H1 (cell line): ENCODE measurements around the gene ANKRD11. TPM values are rescaled to one million over a fixed set of nuclear protein-coding genes. Genes with fewer than 3 reads are reported as not detected.

Source experiments
- CTCF ChIA-PET: fragments of 300-600 bp; sonication (Branson Sonifier 250); formaldehyde crosslinking; loops from one replicate; lab custom pipeline; 2021; ENCODE audit not compliant: partially characterized antibody; lab: Charles Lee
- POLR2A ChIA-PET: fragments of 300-600 bp; sonication (Branson Sonifier 250); formaldehyde crosslinking; loops from one replicate; lab custom pipeline; 2021; ENCODE audit warnings: inconsistent platforms; ENCODE audit not compliant: partially characterized antibody; lab: Charles Lee
- DNase-seq, 2 experiments: peaks; one replicate each; pipeline versions ENCODE4 v3.0.0 to v3.0.0-alpha.2; 2010 to 2022; ENCODE audit warnings: low spot score in 2 of 2, low read depth in 1 of 2, mixed read lengths in 1 of 2
- FAIRE-seq: peaks from 2 replicates; lab custom pipeline; 2011; peaks lifted over from hg19 to GRCh38; lab: Jason Lieb, UNC
- H2AFZ ChIP-seq: 2 replicates; pipeline ENCODE4 v1.8.1; 2012; ENCODE audit warnings: low read length, inconsistent platforms
- H2AK5ac ChIP-seq: 2 replicates; pipeline ENCODE4 v1.6.1; 2013; ENCODE audit warnings: low read depth, low read length
- H2BK120ac ChIP-seq: replicated peaks from 2 replicates; pipeline ENCODE3; 2013; ENCODE audit warnings: low read depth, low read length, inconsistent platforms
- H2BK12ac ChIP-seq: 2 replicates; pipeline ENCODE4 v1.6.1; 2013; ENCODE audit warnings: low read depth, low read length
- H2BK15ac ChIP-seq: 2 replicates; pipeline ENCODE4 v1.6.1; 2013; ENCODE audit warnings: low read length
- H2BK20ac ChIP-seq: 2 replicates; pipeline ENCODE4 v1.6.1; 2013; ENCODE audit warnings: low read length
- H2BK5ac ChIP-seq: 2 replicates; pipeline ENCODE4 v1.6.1; 2013; ENCODE audit warnings: low read depth, low read length
- H3K14ac ChIP-seq: 2 replicates; pipeline ENCODE4 v1.6.1; 2013; ENCODE audit warnings: inconsistent platforms; ENCODE audit not compliant: insufficient read length
- H3K18ac ChIP-seq: 2 replicates; pipeline ENCODE4 v1.6.1; 2013; ENCODE audit warnings: low read length; ENCODE audit errors: extremely low read depth
- H3K23ac ChIP-seq: 2 replicates; pipeline ENCODE4 v1.6.1; 2013; ENCODE audit warnings: inconsistent platforms; ENCODE audit not compliant: insufficient read length
- H3K23me2 ChIP-seq: 2 replicates; pipeline ENCODE4 v1.6.1; 2013; ENCODE audit warnings: low read depth, low read length
- H3K27ac ChIP-seq: 2 replicates; pipeline ENCODE4 v1.6.1; 2011; ENCODE audit warnings: low read depth, low read length, inconsistent platforms
- H3K27me3 ChIP-seq, 4 experiments: replicated peaks in 1 of 4; 1 replicate in 1 of 4; 2 replicates in 3 of 4; pipeline versions ENCODE4 v1.6.1 to v1.8.1; 2011 to 2013; ENCODE audit warnings: low read length in 3 of 4, mild to moderate bottlenecking in 3 of 4, inconsistent platforms in 2 of 4, mixed read lengths in 2 of 4, moderate library complexity in 1 of 4; ENCODE audit not compliant: control insufficient read depth in 3 of 4, insufficient read depth in 3 of 4; ENCODE audit errors: extremely low read depth in 1 of 4
- H3K36me3 ChIP-seq, 4 experiments: 2 replicates each; pipeline versions ENCODE4 v1.6.1 to v1.8.1; 2011 to 2013; ENCODE audit warnings: mild to moderate bottlenecking in 4 of 4, low read length in 3 of 4, moderate library complexity in 2 of 4, control low read depth in 1 of 4, inconsistent platforms in 1 of 4; ENCODE audit not compliant: insufficient read depth in 4 of 4, control insufficient read depth in 2 of 4
- H3K4ac ChIP-seq: replicated peaks from 2 replicates; pipeline ENCODE3; 2013; ENCODE audit warnings: low read length, low read depth, mixed read lengths, inconsistent platforms; ENCODE audit not compliant: insufficient read length
- H3K4me1 ChIP-seq, 4 experiments: replicated peaks in 1 of 4; 1 replicate in 1 of 4; 2 replicates in 3 of 4; pipeline versions ENCODE4 v1.6.1 to v1.8.1; 2011 to 2013; ENCODE audit warnings: low read length in 3 of 4, inconsistent platforms in 2 of 4, mixed read lengths in 1 of 4; ENCODE audit not compliant: insufficient read depth in 4 of 4, control insufficient read depth in 3 of 4
- H3K4me2 ChIP-seq, 2 experiments: 2 replicates each; pipeline versions ENCODE4 v1.6.1 to v1.8.1; 2011 to 2013; ENCODE audit warnings: low read depth in 2 of 2, low read length in 2 of 2, control low read depth in 1 of 2, inconsistent platforms in 1 of 2, mild to moderate bottlenecking in 1 of 2; ENCODE audit not compliant: insufficient read depth in 1 of 2
- H3K4me3 ChIP-seq, 4 experiments: fragments of 200-600, 300-600 bp in 1 of 4; sonication (generic), shearing (Covaris generic), sonication (Bioruptor Twin) in 1 of 4; 2 replicates each; pipeline versions ENCODE4 v1.5.1 to v1.8.1; 2011 to 2016; ENCODE audit warnings: low read length in 4 of 4, low read depth in 3 of 4, control low read depth in 2 of 4, inconsistent platforms in 2 of 4, mild to moderate bottlenecking in 2 of 4, mixed read lengths in 1 of 4, moderate library complexity in 1 of 4; ENCODE audit not compliant: insufficient read depth in 2 of 4; ENCODE audit errors: extremely low read depth in 1 of 4
- H3K56ac ChIP-seq: replicated peaks from 2 replicates; pipeline ENCODE3; 2013; ENCODE audit warnings: low read depth, mild to moderate bottlenecking, mixed read lengths, low read length, inconsistent platforms; ENCODE audit not compliant: insufficient read length
- H3K79me1 ChIP-seq: 2 replicates; pipeline ENCODE4 v1.6.1; 2013; ENCODE audit warnings: low read depth, low read length, control low read depth
- H3K79me2 ChIP-seq, 2 experiments: 2 replicates each; pipeline versions ENCODE4 v1.6.1 to v1.8.1; 2012 to 2013; ENCODE audit warnings: low read length in 2 of 2, mild to moderate bottlenecking in 2 of 2, inconsistent platforms in 1 of 2; ENCODE audit not compliant: insufficient read depth in 2 of 2, control insufficient read depth in 1 of 2
- H3K9ac ChIP-seq, 4 experiments: replicated peaks in 1 of 4; 1 replicate in 1 of 4; 2 replicates in 3 of 4; pipeline versions ENCODE4 v1.6.1 to v1.8.1; 2011 to 2013; ENCODE audit warnings: low read depth in 3 of 4, low read length in 3 of 4, control low read depth in 2 of 4, mild to moderate bottlenecking in 2 of 4, moderate library complexity in 2 of 4, inconsistent platforms in 1 of 4; ENCODE audit errors: extremely low read depth in 1 of 4
- H3K9me3 ChIP-seq, 2 experiments: 2 replicates each; pipeline versions ENCODE4 v1.6.1 to v1.8.1; 2012 to 2013; ENCODE audit warnings: mild to moderate bottlenecking in 2 of 2, moderate library complexity in 2 of 2, control low read depth in 1 of 2, inconsistent platforms in 1 of 2, low read depth in 1 of 2, low read length in 1 of 2, mixed read lengths in 1 of 2; ENCODE audit not compliant: insufficient read depth in 2 of 2
- H4K20me1 ChIP-seq, 2 experiments: replicated peaks in 1 of 2; 2 replicates each; pipeline versions ENCODE3 to v1.8.1; 2011 to 2013; ENCODE audit warnings: inconsistent platforms in 2 of 2, low read length in 2 of 2, mild to moderate bottlenecking in 1 of 2; ENCODE audit not compliant: insufficient read depth in 2 of 2, control insufficient read depth in 1 of 2
- H4K5ac ChIP-seq: 2 replicates; pipeline ENCODE4 v1.6.1; 2013; ENCODE audit warnings: low read length, low read depth, mixed read lengths, inconsistent platforms; ENCODE audit not compliant: insufficient read length
- H4K8ac ChIP-seq: 2 replicates; pipeline ENCODE4 v1.8.0; 2013; ENCODE audit warnings: mild to moderate bottlenecking, moderate library complexity, low read length, inconsistent platforms; ENCODE audit not compliant: insufficient read depth; ENCODE audit errors: extremely low read depth
- H4K91ac ChIP-seq: replicated peaks from 2 replicates; pipeline ENCODE3; 2013; ENCODE audit warnings: low read length, mixed read lengths, inconsistent platforms; ENCODE audit not compliant: insufficient read length
- SIX5 ChIP-seq: IDR thresholded peaks from 2 replicates; pipeline ENCODE4 v1.6.1; 2011; ENCODE audit warnings: mild to moderate bottlenecking, low read depth, low read length
- SP1 ChIP-seq: IDR thresholded peaks from 2 replicates; pipeline ENCODE4 v1.6.1; 2011; ENCODE audit warnings: low read depth, low read length
- WGBS, 2 experiments: shearing (Covaris generic) in 1 of 2; methylation state at CpG; one replicate each; pipeline versions ENCODE4 v1.1.6 to v1.1.7; 2013 to 2015; ENCODE audit warnings: low lambda C conversion rate in 2 of 2, mixed read lengths in 2 of 2, inconsistent platforms in 1 of 2, low coverage in 1 of 2, missing lambda C conversion rate in 1 of 2; ENCODE audit not compliant: insufficient replicate concordance in 2 of 2, insufficient coverage in 1 of 2, insufficient read length in 1 of 2; ENCODE audit errors: extremely low coverage in 1 of 2, missing lambda C conversion rate in 1 of 2; 5-methylcytosine and 5-hydroxymethylcytosine counted together
- polyA plus RNA-seq, 7 experiments: library from polyadenylated mRNA; depleted of rRNA in 3 of 7; stranded (reverse) in 5 of 7; unstranded in 2 of 7; fragments of >200 nt in 5 of 7; fragments of 200-250 nt in 2 of 7; gene quantifications; 1 replicate in 5 of 7; 2 replicates in 1 of 7; 4 replicates in 1 of 7; pipeline versions ENCODE4 v1.2.1 to v1.2.3, GENCODE V29; 2011 to 2013; ENCODE audit warnings: missing spikeins in 2 of 7, mixed read lengths in 2 of 7
- total RNA-seq: library from RNA; stranded (reverse); fragmentation: NEBNext Ultra II Directional; extraction: Animal tissue kit (Norgen Biotek cat#: 25700); gene quantifications from 2 replicates; pipeline ENCODE4 v1.2.1, GENCODE V29; 2021

ANKRD11 gene
- total and polyA plus RNA-seq, 2 of the 8 experiments (the other 6 are each of a cell fraction or from before 2014, with no cell fraction given) = 46.5 to 142 TPM

DNA sequence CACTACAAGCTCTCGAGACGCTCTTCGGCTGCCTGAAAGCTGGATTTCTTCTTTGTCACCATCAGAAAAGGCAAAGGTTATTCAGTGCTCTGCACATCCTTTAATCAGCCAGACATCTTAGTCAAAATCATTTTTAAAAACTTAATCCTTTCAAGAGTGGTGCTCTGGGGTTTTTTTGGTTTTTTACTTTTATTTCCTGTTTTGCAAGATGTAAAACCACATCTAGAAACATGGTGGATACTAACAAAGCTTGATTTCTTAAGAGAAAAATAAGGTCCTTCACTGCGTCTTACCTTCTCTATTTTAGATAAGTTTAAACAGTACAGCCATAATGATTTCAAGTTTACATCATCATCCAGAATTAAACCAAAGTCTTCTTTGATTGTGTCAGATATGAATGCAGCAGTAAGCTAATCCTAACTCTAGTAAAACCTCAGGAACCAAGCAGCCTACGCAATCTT lies 6.3 kb downstream of the ANKRD11 start:
- Histone ChIP-seq H3K9ac (no peak overlapping the region), H3K23ac (no peak overlapping the region), H2BK120ac (no peak overlapping the region), H3K9me3 (no peaks in the 10 kb centered on the region), H3K27ac (no peak overlapping the region), H2BK5ac (no peak overlapping the region), H2BK20ac (no peak overlapping the region), H4K5ac (no peak overlapping the region), H4K91ac (no peak overlapping the region), H3K79me1 (0 out of 2 replicates have a peak, but pooled peaks cover 3% of the 10 kb centered on the region), H3K4me3 (no peak overlapping the region), H2BK12ac (no peak overlapping the region), H3K4ac (no peak overlapping the region), H3K14ac (no peak overlapping the region), H3K4me2 (no peak overlapping the region; a peak in 1 of 4 replicates), H4K20me1 (peaks cover 46 to 52% of the 10 kb centered on the region in 2 experiments), H2AK5ac (no peak overlapping the region), H3K27me3 (no peaks in the 10 kb centered on the region), H3K56ac (no peak overlapping the region), H4K8ac (no peak overlapping the region), H3K23me2 (peaks cover 4% of the 10 kb centered on the region), H3K18ac (no peak overlapping the region), H3K36me3 (no peaks in the 10 kb centered on the region), H3K79me2 (peaks cover 83 to 100% of the 10 kb centered on the region in 2 experiments), H3K4me1 (peaks cover 6 to 22% (median 14%) of the 10 kb centered on the region in 4 experiments), H2AFZ (no peak overlapping the region), H2BK15ac (no peak overlapping the region)
- WGBS, 2 experiments = 87% methylated on average over 5 of the region's 5 CpGs; no CpG with 5 or more reads in 1 of the 2 experiments
- POLR2A ChIA-PET = interaction anchor here (0.9 to 2.9 kb wide), 9 partner anchors 7 to 119 kb away, joined by 3 to 15 read pairs (median 5); no protein-coding TSS in a partner anchor
- CTCF ChIA-PET = interaction anchor here (1.7 kb wide), 1 partner anchor 191 kb away, joined by 4 read pairs; no protein-coding TSS in a partner anchor
- FAIRE-seq (no peak), DNase-seq (no peak)
- TF ChIP-seq SIX5 (no peak), SP1 (no peak)
